Dedifferentiated amniotic fluid mesenchymal stem cell (primary cell): ENCODE data around the gene B3GNT9.

Experiments
- DNase-seq: peaks from one replicate; pipeline ENCODE4 v3.0.0-alpha.2; 2016; ENCODE audit errors: extremely low spot score

B3GNT9 gene

DNA sequence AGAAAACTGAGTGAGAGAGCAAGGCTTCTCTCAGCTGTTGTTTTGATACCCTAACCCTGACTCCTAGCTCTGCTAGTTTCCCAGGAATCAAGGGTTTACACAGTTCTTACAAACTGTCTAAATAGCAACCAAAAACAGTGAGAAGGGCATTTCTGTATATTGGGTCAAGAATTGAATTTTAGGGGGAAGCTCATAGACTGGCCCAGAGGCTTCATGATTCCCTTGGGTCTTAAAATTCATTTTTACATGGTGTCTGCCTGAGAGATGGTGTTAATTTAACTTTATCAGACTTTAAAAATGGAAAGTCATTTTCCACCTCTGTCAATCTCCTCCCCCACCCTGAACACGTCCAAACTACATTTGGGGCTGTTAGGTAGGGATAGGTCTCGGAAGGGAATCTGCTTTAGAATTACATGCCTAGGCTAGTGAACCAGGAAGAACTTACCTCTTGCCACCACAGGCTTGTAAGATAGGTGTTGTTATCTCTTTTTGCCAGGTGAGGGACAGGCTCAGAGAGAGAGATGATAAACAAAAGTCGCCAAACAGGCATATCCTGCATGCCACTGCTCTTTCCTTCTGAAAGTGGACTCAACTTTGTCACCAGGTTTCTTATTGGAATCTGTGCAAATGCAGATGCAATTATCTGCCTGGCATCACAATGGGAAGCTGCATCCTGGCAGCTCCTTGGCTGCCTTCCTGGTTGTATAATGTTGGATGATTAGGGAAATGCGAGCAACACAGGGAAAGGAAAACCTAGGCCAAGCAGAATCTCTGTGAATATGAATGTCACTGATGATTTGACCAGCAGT, 38.0 kb downstream of the B3GNT9 start:
- peak; percentile 7 for DNase-seq

GRCh38 chr16:67111951-67112444, 38.8 kb downstream of the B3GNT9 start:
- no peak for DNase-seq

DNA sequence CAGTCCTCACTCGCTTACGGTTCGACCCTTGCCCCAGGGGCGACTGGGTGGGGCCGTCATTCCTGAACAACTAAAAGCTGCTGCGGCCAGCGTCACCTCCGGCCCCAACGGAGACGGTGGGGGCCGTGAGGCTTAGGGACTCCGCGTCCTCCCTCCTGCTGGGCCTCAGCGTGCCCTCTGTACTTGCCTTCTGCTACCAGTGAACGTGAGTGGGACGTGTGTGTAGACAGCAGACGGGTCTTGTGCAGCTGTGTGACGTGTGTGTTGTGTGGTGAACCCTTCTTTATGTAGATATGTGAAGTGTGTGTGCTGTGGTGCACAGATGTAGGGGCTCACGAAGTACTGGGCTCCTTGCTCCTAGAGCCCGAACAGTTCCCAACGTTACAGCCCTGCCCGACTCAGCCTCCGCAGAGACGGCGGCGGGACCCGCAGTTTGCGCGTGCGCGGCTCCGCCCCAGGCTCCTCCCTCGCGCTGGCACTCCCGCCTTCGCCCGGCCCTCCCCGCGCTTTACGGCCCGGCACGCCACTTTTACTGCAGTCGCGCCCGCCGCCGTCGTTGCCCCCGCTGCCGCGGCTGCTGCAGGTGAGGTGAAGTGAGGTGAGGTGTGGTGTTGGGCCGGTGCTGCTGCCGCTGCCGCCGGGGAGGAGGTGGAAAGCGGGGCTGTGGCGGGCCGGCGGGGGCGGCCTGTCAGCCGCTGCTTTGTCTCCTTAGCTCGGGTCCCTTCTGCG, 41.2 kb downstream of the B3GNT9 start, which contains the start of gene PHAF1:
TSS of gene PHAF1 (plus strand) at position 535 of the 729 bp plus-strand sequence. CDS start 235 bp downstream, outside the sequence.
- peak; percentile 77 for DNase-seq

DNA sequence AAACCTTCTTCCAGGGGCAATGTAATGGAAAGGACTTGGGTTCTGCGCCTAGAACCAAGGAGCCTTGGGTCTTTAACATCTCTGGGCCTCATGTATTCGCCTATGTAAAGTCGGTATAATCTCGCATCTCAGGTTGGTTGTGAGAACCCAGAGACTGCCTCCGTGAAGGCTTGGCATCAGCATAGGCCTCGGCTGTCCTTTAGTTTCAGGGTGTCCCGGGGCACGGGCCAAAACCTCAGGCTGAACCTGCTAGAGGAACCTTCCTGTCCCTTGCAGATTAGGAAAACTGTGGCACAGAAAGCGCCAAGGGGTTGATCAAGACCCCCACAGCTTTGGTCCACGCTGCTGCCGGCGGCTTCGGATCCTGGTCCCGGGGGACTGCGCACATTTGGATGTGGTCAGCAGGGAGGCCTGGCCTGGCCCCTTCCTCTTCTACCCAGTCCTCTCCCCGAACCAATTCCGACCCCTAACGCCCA, 41.8 kb downstream of the B3GNT9 start:
- no peak for DNase-seq

DNA sequence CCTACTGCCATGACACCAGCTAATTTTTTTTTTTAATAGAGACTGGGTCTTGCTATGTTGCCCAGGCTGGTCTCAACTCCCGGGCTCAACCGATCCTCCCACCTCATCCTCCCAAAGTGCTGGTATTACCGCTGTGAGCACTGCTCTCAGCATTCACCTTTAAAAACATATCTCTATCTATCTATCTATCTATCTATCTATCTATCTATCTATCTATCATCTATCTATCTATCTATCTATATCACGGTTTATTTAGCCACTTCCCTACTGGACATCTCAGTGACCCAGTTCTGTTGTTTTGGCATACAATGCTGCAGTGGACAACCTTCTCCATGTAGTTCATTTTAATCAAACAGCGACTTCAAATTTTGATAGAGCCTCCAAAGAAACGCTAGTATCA, 42.3 kb downstream of the B3GNT9 start:
- no peak for DNase-seq

DNA sequence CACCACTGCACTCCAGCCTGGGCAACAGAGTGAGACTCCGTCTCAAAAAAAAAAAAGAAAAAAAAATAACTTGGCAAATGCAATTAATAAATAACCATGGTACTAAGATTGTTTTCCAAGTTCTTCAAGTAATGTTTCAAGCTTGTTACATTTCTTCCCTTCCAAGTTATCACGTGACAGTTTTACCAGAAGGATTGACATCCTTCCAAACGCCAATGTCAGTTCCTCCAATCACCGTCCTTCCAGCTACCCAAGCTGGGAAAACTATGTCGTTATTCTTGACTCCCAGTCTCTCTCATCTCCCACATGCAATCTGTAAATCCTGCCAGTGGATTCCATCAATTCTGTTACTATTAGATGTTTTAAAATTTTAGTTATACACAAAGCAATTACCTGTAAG, 44.9 kb downstream of the B3GNT9 start:
- peak; percentile 11 for DNase-seq

DNA sequence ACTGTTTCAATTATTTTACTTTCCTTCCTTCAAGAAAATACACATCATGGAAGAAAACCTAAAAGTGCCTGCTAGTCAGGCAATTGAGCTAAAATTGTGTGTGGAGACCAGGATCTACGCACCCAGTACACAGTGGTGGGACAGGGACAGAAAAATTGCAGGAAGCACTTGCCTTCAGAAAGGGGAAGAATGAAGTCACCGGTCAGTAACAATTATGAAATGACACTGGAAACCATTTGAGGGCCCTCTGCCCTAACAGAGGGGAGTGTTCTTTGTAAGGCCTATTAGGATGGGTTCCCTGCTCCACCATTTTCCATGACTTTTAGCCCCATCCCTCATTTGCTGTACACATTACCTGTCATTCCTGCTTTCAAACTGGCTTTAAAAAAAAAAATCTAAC, 45.6 kb downstream of the B3GNT9 start:
- peak; percentile 7 for DNase-seq

GRCh38 chr16:67104845-67105244, 46.0 kb downstream of the B3GNT9 start:
- peak; percentile 9 for DNase-seq

DNA sequence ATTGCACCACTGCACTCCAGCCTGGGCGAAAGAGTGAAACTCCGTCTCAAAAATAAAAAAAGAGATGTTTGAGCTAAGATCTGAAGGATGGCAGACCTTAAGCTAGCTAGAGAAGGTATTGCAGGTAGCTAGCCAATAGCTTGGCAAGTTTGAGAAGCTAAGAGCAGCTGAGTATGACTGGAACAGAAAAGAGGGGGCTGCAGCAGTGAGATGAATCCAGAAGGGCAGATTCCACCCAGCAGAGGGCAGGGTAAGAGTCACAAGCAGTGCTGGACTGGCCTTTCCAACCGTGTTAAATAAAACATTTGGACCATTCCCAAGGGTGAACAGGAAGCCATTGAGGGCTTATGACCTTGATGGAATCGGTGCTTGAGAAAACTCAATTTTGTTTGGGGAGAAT, 46.7 kb downstream of the B3GNT9 start:
- DNase-seq = peak; percentile 14

- DNase-seq = no peak
Measured at GRCh38 chr16:67101311-67102082, 49.3 kb downstream of the B3GNT9 start.

GRCh38 chr16:67100569-67101310, 50.1 kb downstream of the B3GNT9 start:
- DNase-seq = peak; percentile 64

- DNase-seq = no peak
Measured at GRCh38 chr16:67098599-67098998, 52.2 kb downstream of the B3GNT9 start.
